ENCODE results near the gene ACAD10.

GRCh38 chr12:111686574-111687105 is 787 bp downstream of the ACAD10 start:
- no peak for TF ChIP-seq EZH2 (IDR thresholded peaks at IDR 0.05; ENCODE audit: insufficient read depth, poor library complexity, severe bottlenecking)
- no peak for TF ChIP-seq EZH2phosphoT487 (IDR thresholded peaks at IDR 0.05; ENCODE audit: insufficient read depth, low read depth)

All from GM23248 (cell line).